HCT116 (cell line): Measurements from ENCODE around the gene ADAR. TPM values are rescaled to one million over a fixed set of nuclear protein-coding genes. Genes with fewer than 3 reads are reported as not detected.

Experiments
- ATAC-seq: fragments of 200-7000 bp; cut with Tn5 transposase; 2 replicates; pipeline ENCODE4 v1.9.1; 2020; ENCODE audit warnings: mild to moderate bottlenecking, moderate library complexity
- BruUV-seq: library from RNA; stranded (reverse); fragments of 400-500 nt; replicated peaks from 2 replicates; lab custom pipeline; 2021; lab: Mats Ljungman, UMichigan
- CTCF ChIA-PET: fragments of 300-600 bp; sonication (Branson Sonifier 250); formaldehyde crosslinking; loops from one replicate; lab custom pipeline; 2021; ENCODE audit warnings: antibody characterized with exemption; lab: Charles Lee
- POLR2A ChIA-PET: fragments of 300-600, 350-600 bp; sonication (Branson Sonifier 250); formaldehyde crosslinking; loops from one replicate; lab custom pipeline; 2021; ENCODE audit warnings: antibody characterized with exemption; lab: Charles Lee
- RAD21 ChIA-PET, 2 experiments: fragments of 300-600 bp; sonication (Branson Sonifier 250); formaldehyde crosslinking; loops; one replicate each; lab custom pipeline; 2023; ENCODE audit warnings: low total read pairs in 2 of 2; ENCODE audit not compliant: uncharacterized antibody in 2 of 2, unreplicated experiment in 2 of 2, low non-redundant PET in 1 of 2; lab: Charles Lee
- DNase-seq: peaks from one replicate; pipeline ENCODE4 v3.0.0-alpha.2; 2010; ENCODE audit warnings: low read depth, low spot score
- H2AFZ ChIP-seq: fragments of 200-600 bp; shearing (Covaris generic), sonication (generic); 2 replicates; pipeline ENCODE4 v1.6.1; 2017; ENCODE audit warnings: low read depth, mixed run types, mixed read lengths, antibody characterized with exemption, low read length; ENCODE audit not compliant: poor library complexity, severe bottlenecking
- H3K27ac ChIP-seq: 2 replicates; pipeline ENCODE4 v1.5.1; 2012; ENCODE audit warnings: low read depth, low read length
- H3K27me3 ChIP-seq: fragments of 200-600 bp; sonication (generic); 2 replicates; pipeline ENCODE4 v1.6.1; 2016; ENCODE audit warnings: mixed run types, low read length, mixed read lengths; ENCODE audit not compliant: insufficient read depth
- H3K36me3 ChIP-seq, 2 experiments: fragments of 200-500 bp in 1 of 2; fragments of 200-600 bp in 1 of 2; sonication (Bioruptor generic) in 1 of 2; sonication (generic) in 1 of 2; 2 replicates each; pipeline versions ENCODE4 v1.5.1 to v1.6.1; 2014 to 2016; ENCODE audit warnings: low read length in 2 of 2, inconsistent platforms in 1 of 2, mixed read lengths in 1 of 2, mixed run types in 1 of 2; ENCODE audit not compliant: insufficient read depth in 2 of 2, control insufficient read depth in 1 of 2
- H3K4me1 ChIP-seq, 2 experiments: fragments of 200-600 bp in 1 of 2; sonication (generic) in 1 of 2; 2 replicates each; pipeline versions ENCODE4 v1.5.1 to v1.6.1; 2012 to 2017; ENCODE audit warnings: low read length in 2 of 2, inconsistent platforms in 1 of 2, mild to moderate bottlenecking in 1 of 2, mixed read lengths in 1 of 2, mixed run types in 1 of 2, moderate library complexity in 1 of 2; ENCODE audit not compliant: insufficient read depth in 2 of 2, control insufficient read depth in 1 of 2
- H3K4me2 ChIP-seq: fragments of 200-600 bp; sonication (generic); 2 replicates; pipeline ENCODE4 v1.6.1; 2017; ENCODE audit warnings: mixed run types, low read length, mixed read lengths
- H3K4me3 ChIP-seq, 2 experiments: fragments of 200-600 bp in 1 of 2; sonication (generic) in 1 of 2; replicated peaks in 1 of 2; 2 replicates each; pipeline ENCODE4 v1.5.1; 2011 to 2016; ENCODE audit warnings: low read length in 2 of 2, control low read depth in 1 of 2, low read depth in 1 of 2, mild to moderate bottlenecking in 1 of 2, mixed read lengths in 1 of 2, mixed run types in 1 of 2
- H3K79me2 ChIP-seq: fragments of 200-600 bp; sonication (generic); 2 replicates; pipeline ENCODE4 v1.6.1; 2017; ENCODE audit warnings: mild to moderate bottlenecking, mixed run types, low read length, moderate library complexity, mixed read lengths; ENCODE audit not compliant: insufficient read depth
- H3K9ac ChIP-seq: fragments of 200-600 bp; sonication (generic); 2 replicates; pipeline ENCODE4 v1.6.1; 2016; ENCODE audit warnings: low read length, mixed read lengths
- H3K9me2 ChIP-seq: fragments of 200-600 bp; sonication (generic), shearing (Covaris generic); 2 replicates; pipeline ENCODE4 v1.6.1; 2017; ENCODE audit warnings: mixed run types, mild to moderate bottlenecking, moderate library complexity; ENCODE audit not compliant: insufficient read depth
- H3K9me3 ChIP-seq, 2 experiments: fragments of 200-500 bp in 1 of 2; fragments of 200-600 bp in 1 of 2; sonication (Bioruptor generic) in 1 of 2; sonication (generic) in 1 of 2; 2 replicates each; pipeline ENCODE4 v1.6.1; 2014 to 2017; ENCODE audit warnings: low read length in 2 of 2, mixed read lengths in 2 of 2, inconsistent platforms in 1 of 2, low read depth in 1 of 2, mild to moderate bottlenecking in 1 of 2, mixed run types in 1 of 2, moderate library complexity in 1 of 2; ENCODE audit not compliant: control insufficient read depth in 1 of 2, insufficient read depth in 1 of 2
- H4K20me1 ChIP-seq: fragments of 200-600 bp; sonication (generic), shearing (Covaris generic); 2 replicates; pipeline ENCODE4 v1.6.1; 2017; ENCODE audit warnings: mixed run types, mild to moderate bottlenecking, moderate library complexity; ENCODE audit not compliant: insufficient read depth
- ELF1 ChIP-seq: IDR thresholded peaks from 2 replicates; pipeline ENCODE4 v1.6.1; 2012; ENCODE audit warnings: low read depth, borderline replicate concordance
- EZH2 ChIP-seq: fragments of 200-600 bp; sonication (generic); IDR thresholded peaks from 2 replicates; pipeline ENCODE4 v1.6.1; 2017; ENCODE audit warnings: antibody characterized with exemption, mixed run types
- POLR2AphosphoS5 ChIP-seq: IDR thresholded peaks from 2 replicates; pipeline ENCODE4 v1.6.1; 2011; ENCODE audit warnings: mild to moderate bottlenecking, low read depth, low read length, moderate library complexity
- RAD21 ChIP-seq: IDR thresholded peaks from 2 replicates; pipeline ENCODE4 v1.6.1; 2012; ENCODE audit warnings: low read depth, mild to moderate bottlenecking
- SP1 ChIP-seq: IDR thresholded peaks from 2 replicates; pipeline ENCODE4 v1.6.1; 2012; ENCODE audit warnings: low read depth
- YY1 ChIP-seq: IDR thresholded peaks from 2 replicates; pipeline ENCODE4 v1.6.1; 2011; ENCODE audit warnings: low read length, low read depth, moderate library complexity, mild to moderate bottlenecking; ENCODE audit not compliant: insufficient replicate concordance; ENCODE audit errors: extremely low read depth
- intact Hi-C: fragments of 100-400 bp; cut with micrococcal nuclease; formaldehyde crosslinking; loops from 2 replicates; pipeline ENCODE4 v1.10.0; 2022
- total RNA-seq: library from RNA; stranded (reverse); gene quantifications from one replicate; pipeline ENCODE4 v1.2.1, GENCODE V29; 2021; ENCODE audit not compliant: unreplicated experiment

ADAR gene
- total RNA-seq, 1 experiment from 2014 or later = 169 TPM

GRCh38 chr1:154557939-154558719, 49.9 kb downstream of the ADAR start, which contains the start of gene UBE2Q1:
Gene UBE2Q1 (minus strand): TSS chr1:154558662. CDS start chr1:154558553, 109 bp downstream.
- Histone ChIP-seq H3K9me3 (no peaks in the 10 kb centered on the region), H2AFZ (no peak within 1 kb of the TSS), H3K4me1 (peaks cover 11 to 34% of the 10 kb centered on the region in 2 experiments), H3K9me2 (no peaks in the 10 kb centered on the region), H3K79me2 (peaks cover 30% of the 10 kb centered on the region), H3K4me2 (peak within 1 kb of the TSS; percentile 88), H3K27me3 (no peaks in the 10 kb centered on the region), H3K9ac (peak within 1 kb of the TSS; percentile 86), H3K36me3 (peaks cover 25 to 27% of the 10 kb centered on the region in 2 experiments), H3K4me3 (peak within 1 kb of the TSS; percentile 81 to 85), H3K27ac (peak within 1 kb of the TSS; percentile 91), H4K20me1 (no peaks in the 10 kb centered on the region)
- TF ChIP-seq POLR2AphosphoS5 (0 out of 2 replicates have a peak, but pooled peaks have one; percentile 9), YY1 (peak; percentile 90), RAD21 (no peak), ELF1 (no peak; the same call in 1 of the 2 replicates), SP1 (no peak), EZH2 (no peak)
- CTCF ChIA-PET = interaction anchor here (0.7 to 1.3 kb wide), 3 partner anchors 12 to 79 kb away, joined by 3 to 4 read pairs (median 3); no protein-coding TSS in a partner anchor
- RAD21 ChIA-PET = interaction anchor here in 1 of 2 experiments (0.6 kb wide), 1 partner anchor 24 kb away, joined by 8 read pairs; no protein-coding TSS in a partner anchor
- BruUV-seq = no TSS peak
- ATAC-seq (peak; percentile 3; the same call in 1 of the 2 replicates), DNase-seq (no peak)
- intact Hi-C loops = loop anchor here (2.0 to 5.0 kb wide), 6 partner anchors 151 to 524 kb away; partner anchors contain the start of genes EFNA4 and IL6R
- POLR2A ChIA-PET = no interaction called here
